ENCODE measurements around the gene KLHL30. TPM values are rescaled to one million over a fixed set of nuclear protein-coding genes. Genes with fewer than 3 reads are reported as not detected.
A peak's percentile ranks its signal among the peaks of the same experiment; 100 is the strongest.

KLHL30 gene
- total RNA-seq, 1 experiment from 2014 or later = not detected

DNA sequence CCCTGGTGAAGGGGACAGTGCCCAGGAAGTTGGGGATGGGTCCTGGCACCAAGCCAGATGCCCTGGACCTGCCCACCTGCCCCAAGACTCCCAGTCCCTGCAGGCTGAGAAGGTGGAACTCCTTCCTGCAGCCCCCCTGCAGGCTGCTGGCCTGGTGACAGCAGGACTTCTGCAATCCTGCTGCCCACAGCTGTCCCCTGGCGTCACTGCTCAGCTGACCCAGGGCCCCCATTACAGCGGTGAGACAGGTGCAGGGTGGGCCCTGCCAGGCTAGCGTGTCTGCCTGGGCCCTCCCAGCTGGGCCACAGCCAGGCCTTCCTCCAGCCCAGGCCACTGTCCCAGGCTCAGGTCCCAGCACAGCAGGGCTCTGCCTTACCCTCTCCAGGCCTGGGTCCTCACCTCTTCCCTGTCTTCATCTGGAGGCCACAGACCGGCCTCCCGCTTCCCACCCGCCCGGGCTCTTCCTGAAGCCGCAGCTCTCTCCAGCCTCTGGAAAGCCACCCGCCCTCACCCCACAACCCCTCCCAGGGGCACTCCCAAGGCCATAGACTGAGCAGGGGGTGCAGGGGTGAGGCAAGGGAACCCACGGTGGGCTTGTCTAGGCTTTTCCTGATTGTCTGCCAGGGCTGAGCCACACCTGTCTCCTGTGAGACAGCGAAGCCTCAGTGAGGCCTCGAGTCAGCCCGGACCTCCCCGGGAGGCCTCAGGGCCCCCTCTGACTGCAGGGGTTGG, 11.5 kb downstream of the KLHL30 start:
- no peak for DNase-seq (ENCODE audit: low read depth)

DNA sequence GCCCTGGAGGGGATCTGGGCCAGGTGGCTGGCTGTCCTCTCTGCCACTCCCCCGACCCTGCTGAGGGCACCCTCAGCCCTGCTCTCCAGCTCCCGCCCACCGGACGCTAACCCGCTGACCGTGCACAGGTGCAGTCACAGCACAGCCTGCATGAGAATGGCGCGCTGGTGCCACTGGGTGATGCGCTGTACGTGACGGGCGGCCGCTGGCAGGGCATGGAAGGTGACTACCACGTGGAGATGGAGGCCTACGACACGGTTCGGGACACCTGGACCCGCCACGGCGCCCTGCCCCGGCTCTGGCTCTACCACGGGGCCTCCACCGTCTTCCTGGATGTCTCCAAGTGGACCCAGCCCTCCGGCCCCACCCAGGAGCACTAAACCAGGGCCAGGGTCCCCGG, 12.2 kb downstream of the KLHL30 start:
- no peak for DNase-seq (ENCODE audit: low read depth)

DNA sequence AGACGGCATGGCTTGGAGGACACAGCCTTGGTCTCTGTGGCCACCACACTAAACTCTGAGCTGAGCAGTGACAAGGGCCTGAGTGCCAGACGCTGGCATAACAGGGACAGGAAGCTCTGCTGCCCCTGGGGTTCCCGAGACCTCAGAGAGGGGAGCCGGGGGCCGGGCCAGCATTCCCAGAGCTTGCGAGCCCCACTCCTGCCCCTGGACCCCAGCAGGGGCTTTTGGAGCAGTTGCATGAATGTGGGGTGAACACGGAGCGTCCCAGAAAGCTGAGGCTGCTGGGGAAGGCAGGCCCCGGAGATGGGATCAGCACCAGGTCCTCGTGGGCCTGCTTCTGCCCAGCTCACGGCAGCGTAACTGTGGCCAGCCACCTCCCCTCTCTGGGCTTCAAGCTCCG, 12.7 kb downstream of the KLHL30 start:
- no peak for DNase-seq (ENCODE audit: low read depth)

DNA sequence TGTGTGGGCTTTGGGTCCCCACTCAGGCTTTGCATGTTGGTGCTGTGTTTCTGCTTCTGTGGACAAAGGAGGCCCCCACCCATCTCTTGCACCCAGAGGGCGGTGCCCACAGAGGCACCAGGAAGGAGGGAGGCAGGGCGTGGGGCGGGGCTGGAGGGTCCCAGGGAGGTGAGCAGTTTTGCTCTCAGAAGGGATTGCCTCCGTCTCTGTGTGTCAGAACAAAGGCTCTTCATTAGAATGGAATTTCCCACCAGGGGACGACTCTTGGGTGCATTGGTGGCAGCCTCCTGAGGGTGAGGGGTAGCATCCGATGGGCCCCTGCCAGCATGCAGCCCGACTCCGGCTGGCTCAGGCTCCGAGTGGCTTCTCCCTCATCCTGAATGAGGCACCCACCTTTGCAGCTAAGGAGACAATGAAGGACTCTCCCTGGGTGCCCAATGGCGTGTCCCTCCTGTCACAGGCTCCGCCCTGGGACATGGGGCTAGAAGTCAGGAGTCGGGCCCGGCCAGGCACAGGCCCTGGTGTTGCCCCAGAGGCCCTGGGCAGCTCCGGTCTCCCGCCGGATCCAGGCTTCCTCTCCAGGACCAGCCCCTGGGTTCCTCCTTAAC, 13.3 kb downstream of the KLHL30 start:
- DNase-seq (ENCODE audit: low read depth) = no peak

- no peak for DNase-seq (ENCODE audit: low read depth)
Measured at GRCh38 chr2:238152771-238153688, 14.6 kb downstream of the KLHL30 start.

DNA sequence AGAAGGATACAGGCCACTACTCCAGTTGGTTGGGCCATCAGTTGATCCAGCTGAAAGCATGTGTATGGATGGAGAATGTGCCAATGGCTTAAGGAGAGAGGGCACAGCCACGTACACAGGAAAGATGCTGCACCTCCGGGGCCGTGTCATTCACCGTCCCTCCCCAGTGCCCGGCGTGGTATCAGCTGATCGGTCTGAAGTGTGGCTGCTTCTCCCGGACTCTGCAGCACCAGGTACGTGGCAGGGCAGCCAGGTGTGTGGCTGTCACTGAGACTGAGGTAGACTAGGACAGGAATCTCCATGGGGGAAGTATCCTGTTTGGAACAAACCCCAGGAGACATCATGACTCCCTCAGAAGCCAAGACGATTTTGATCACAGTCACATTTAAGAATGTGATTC, 16.1 kb downstream of the KLHL30 start:
- DNase-seq (ENCODE audit: low read depth) = no peak

GRCh38 chr2:238155051-238155760, 16.7 kb downstream of the KLHL30 start:
- DNase-seq (ENCODE audit: low read depth) = peak; percentile 40

- DNase-seq (ENCODE audit: low read depth) = peak; percentile 25
Measured at GRCh38 chr2:238155761-238156694, 17.6 kb downstream of the KLHL30 start.

GRCh38 chr2:238157506-238158017, 19.1 kb downstream of the KLHL30 start:
- DNase-seq (ENCODE audit: low read depth) = no peak

DNA sequence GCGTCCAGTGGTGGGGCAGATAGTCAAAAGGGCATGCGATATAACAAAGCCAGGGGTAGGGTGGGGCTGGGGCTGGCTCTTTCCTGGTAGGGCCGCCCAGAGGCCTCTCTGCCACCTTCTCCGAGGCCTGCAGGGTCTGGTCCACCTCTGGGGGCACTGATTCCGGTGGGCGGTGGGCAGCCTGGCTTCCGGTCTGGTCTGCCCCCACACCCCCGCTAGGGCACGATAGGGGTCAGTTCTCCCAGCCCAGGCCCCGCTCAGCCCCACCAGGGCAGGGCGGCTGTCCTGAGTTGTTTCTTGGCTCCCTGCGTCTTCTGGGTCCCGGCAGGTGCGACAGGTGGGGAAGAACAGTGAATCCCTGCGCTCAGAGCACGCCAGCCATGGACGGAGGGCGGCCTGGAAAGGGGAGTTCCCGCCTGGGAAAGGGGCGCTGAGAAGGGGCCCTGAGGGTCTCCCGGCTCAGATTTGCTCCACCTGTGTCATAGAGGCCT, 19.6 kb downstream of the KLHL30 start:
- DNase-seq (ENCODE audit: low read depth) = no peak

GRCh38 chr2:238158509-238159070, 20.1 kb downstream of the KLHL30 start, which contains the start of gene ERFE:
ERFE (plus strand) TSS chr2:238158970; CDS start chr2:238159008, 38 bp downstream.
- peak; percentile 25 for DNase-seq (ENCODE audit: low read depth)

DNA sequence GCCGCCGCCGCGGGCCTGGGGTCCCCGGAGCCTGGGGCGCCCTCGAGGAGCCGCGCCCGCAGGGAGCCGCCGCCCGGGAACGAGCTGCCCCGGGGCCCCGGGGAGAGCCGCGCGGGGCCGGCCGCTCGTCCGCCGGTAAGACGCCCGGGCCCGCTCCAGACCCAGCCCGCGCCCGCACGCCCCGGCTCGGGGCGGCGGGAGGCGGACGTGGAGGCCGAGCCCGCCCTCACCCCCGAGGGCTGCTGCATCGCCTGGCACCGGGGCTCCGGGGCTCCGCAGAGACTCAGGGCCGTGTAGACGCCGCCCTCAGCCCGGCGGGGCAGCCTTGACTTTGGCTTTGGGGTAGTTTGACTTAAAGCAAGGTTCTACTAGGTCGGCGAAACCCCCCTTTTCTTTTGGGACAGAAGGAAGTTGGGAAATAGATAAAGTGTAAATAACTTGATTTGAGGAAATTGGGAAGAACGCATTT, 20.6 kb downstream of the KLHL30 start:
- DNase-seq (ENCODE audit: low read depth) = no peak

DNA sequence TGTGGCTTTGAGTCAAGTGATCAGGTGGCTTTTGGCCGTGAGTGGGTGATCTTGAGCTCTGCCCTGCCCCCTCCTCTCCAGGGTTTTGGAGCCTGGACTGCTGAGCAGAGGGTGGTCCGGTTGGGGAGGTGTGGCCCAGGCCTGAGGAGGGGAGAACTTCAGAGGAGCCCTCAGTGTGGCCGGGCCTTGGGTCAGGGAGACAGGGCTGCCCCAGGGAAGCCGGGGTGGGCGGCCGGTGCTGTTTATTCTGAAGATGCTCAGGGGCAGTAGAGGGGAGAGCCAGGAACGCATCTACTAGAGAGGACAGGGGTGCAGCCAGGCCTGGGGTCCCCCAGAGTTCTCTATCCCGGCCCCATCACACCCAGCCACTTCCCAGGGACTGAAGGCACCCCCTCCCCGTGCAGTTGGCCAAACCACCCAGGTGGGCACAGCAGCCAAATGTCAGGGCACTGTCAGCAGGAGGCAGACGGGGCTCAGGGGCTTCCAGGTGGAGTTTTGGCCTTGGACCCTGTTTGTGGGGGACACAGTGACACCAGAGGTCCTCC, 21.3 kb downstream of the KLHL30 start:
- no peak for DNase-seq (ENCODE audit: low read depth)

GRCh38 chr2:238160206-238161129, 22.0 kb downstream of the KLHL30 start:
- DNase-seq (ENCODE audit: low read depth) = no peak

DNA sequence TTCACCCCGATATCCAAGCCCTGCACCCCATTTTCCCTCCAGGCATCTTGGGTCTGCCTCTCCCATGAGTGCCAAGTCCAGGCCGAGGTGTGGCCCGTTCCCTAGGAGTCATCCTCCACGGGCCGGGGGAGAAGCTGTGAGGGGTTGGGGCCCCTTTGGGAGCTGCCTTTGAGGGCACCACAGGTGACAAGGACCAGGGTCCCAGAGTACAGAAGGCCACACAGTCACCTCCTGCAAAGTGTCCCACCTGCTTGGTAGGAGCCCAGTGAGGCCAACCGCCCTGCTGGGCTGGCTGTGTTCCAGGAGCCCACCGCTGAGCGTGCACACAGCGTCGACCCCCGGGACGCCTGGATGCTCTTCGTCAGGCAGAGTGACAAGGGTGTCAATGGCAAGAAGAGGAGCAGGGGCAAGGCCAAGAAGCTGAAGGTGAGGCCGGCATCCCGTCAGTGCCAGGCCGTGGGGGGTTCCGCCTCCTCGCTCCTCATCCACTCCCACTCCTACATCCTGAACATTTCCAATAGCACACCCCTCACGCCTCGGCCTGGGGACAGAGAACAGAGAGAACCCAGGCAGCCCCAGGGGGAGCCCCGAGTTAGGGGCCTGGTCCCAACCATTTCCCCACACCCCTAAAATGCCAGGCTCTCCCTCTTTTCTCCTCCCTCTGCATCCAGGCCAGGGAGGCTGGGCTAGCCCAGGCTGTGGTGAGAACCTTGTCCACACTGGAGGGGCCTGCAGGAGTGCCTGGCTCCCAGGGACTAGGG, 23.0 kb downstream of the KLHL30 start:
- no peak for DNase-seq (ENCODE audit: low read depth)

DNA sequence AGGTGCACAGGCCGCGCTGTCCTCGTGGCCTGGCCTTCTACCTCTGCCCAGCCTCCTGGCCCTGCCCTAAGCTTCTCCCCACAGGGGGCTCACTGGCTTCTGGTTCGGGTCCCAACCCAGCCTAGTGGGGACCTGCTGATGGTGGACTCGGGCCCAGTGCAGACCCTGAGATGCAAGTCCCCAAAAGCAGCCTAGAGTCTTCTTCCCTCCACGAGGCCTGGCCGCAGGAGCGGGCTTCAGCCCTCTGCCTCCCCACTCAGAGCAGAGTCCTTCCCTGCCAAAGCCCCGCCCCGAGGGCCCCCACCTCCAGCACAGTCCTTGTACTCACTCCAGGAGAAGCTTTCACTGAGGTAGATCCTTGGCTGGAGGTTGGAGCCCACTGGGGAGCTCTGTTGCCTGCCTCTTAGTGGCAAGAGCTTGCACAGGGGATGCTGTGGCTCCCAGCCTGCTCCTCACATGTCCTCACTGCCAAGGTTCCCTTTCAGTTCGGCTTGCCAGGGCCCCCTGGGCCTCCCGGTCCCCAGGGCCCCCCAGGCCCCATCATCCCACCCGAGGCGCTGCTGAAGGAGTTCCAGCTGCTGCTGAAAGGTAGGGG, 23.9 kb downstream of the KLHL30 start:
- DNase-seq (ENCODE audit: low read depth) = no peak

DNA sequence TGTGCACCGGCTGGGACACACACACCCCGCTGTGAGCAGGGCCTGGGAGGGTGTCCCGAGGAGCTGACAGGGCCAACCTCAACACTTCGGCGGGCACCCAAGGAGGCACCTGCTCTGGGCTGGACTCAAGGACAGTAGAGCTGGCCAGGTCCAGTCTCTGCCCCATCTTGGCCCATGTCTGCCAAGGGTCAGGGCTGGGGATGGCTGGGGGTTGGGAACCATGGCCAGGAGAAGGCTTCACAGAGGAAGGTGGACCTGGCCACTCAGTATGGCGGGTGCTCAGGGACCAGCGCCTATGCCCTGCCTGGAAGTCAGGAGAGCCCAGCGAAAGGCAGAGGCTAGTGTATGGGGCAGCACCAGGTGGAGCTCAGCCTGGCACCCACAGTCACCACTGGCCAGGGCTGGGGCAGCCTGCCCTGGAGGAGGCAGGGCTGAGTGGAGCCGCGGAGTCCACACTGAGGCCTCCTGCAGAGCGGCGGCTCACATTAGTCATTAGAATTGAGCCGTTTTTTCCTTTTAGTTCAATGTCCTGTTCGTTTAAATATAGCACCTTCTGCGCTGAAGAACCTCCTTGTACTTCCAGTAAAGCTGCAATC, 24.5 kb downstream of the KLHL30 start:
- DNase-seq (ENCODE audit: low read depth) = peak; percentile 41

Measured in M059J (cell line).